ENCODE results near the gene DIAPH2. TPM values are rescaled to one million over a fixed set of nuclear protein-coding genes. Genes with fewer than 3 reads are reported as not detected.

DIAPH2 gene
- total and polyA plus RNA-seq, 9 donors: 5.2 to 15.8 (median 8.9) TPM

DNA sequence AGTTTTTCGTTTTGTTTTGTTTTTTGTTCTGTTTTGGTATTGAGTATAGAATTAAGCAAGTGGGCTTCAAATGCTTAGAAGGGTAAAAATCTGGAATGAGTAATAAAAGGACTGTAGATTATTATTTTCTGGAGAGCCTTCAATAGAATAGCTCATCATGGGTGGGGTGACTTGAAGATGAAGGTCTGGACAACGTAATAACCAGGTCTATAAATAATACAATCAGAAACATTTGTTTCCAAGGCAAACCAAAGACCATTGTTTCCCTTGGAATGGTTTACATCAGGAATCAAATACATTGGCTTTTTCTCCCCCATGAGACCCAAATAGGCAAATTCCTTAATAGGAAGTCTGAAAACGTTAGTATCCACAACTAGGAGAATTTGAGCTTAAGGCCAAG lies 920.6 kb downstream of the DIAPH2 start:
- H3K27me3 ChIP-seq (ENCODE audit: control insufficient read depth, insufficient read depth, low read length): peaks cover 3% of the 10 kb centered on the region

GRCh38 chrX:97609357-97609756 lies 924.7 kb downstream of the DIAPH2 start:
- Histone ChIP-seq H3K4me1 (ENCODE audit: control insufficient read depth, insufficient read depth, low read length) (no peaks in the 10 kb centered on the region), H3K27me3 (ENCODE audit: control insufficient read depth, insufficient read depth, low read length) (peaks cover 2% of the 10 kb centered on the region), H3K36me3 (ENCODE audit: control insufficient read depth, insufficient read depth, low read length) (no peaks in the 10 kb centered on the region), H3K27ac (ENCODE audit: low read length) (no peak overlapping the region), H3K9me3 (replicated peaks; ENCODE audit: control insufficient read depth, low read depth, low read length) (no peaks in the 10 kb centered on the region), H3K4me3 (ENCODE audit: low read length) (no peak overlapping the region)
- no peak for DNase-seq
- WGBS (ENCODE audit: insufficient coverage): no CpG with 5 or more reads among the region's 1 CpG

More for the DNA sequence above, 920.6 kb downstream of the DIAPH2 start:
- 63% methylated on average over 1 of the region's 3 CpGs for whole genome bisulfite sequencing (ENCODE audit: insufficient coverage)
- no peaks in the 10 kb centered on the region for H3K4me1 ChIP-seq (ENCODE audit: control insufficient read depth, insufficient read depth, low read length)
- H3K27ac ChIP-seq (ENCODE audit: low read length): no peak overlapping the region
- H3K9me3 ChIP-seq (replicated peaks; ENCODE audit: control insufficient read depth, low read depth, low read length): no peaks in the 10 kb centered on the region
- H3K4me3 ChIP-seq (ENCODE audit: low read length): no peak overlapping the region
- DNase-seq: peak; percentile 33
- no peaks in the 10 kb centered on the region for H3K36me3 ChIP-seq (ENCODE audit: control insufficient read depth, insufficient read depth, low read length)

GRCh38 chrX:97609938-97610337 lies 925.3 kb downstream of the DIAPH2 start:
- Histone ChIP-seq H3K27ac (ENCODE audit: low read length) (no peak overlapping the region), H3K9me3 (replicated peaks; ENCODE audit: control insufficient read depth, low read depth, low read length) (no peaks in the 10 kb centered on the region), H3K27me3 (ENCODE audit: control insufficient read depth, insufficient read depth, low read length) (peaks cover 2% of the 10 kb centered on the region), H3K4me1 (ENCODE audit: control insufficient read depth, insufficient read depth, low read length) (no peaks in the 10 kb centered on the region), H3K36me3 (ENCODE audit: control insufficient read depth, insufficient read depth, low read length) (no peaks in the 10 kb centered on the region), H3K4me3 (ENCODE audit: low read length) (no peak overlapping the region)
- WGBS (ENCODE audit: insufficient coverage): no CpG with 5 or more reads among the region's 1 CpG
- no peak for DNase-seq

GRCh38 chrX:97616883-97617530 lies 932.4 kb downstream of the DIAPH2 start:
- H3K4me3 ChIP-seq (ENCODE audit: low read length): no peak overlapping the region
- no peaks in the 10 kb centered on the region for H3K9me3 ChIP-seq (replicated peaks; ENCODE audit: control insufficient read depth, low read depth, low read length)
- H3K27me3 ChIP-seq (ENCODE audit: control insufficient read depth, insufficient read depth, low read length): peaks cover 11% of the 10 kb centered on the region
- no peaks in the 10 kb centered on the region for H3K4me1 ChIP-seq (ENCODE audit: control insufficient read depth, insufficient read depth, low read length)
- H3K36me3 ChIP-seq (ENCODE audit: control insufficient read depth, insufficient read depth, low read length): no peaks in the 10 kb centered on the region
- 100% methylated on average over 1 of the region's 7 CpGs for WGBS (ENCODE audit: insufficient coverage)
- H3K27ac ChIP-seq (ENCODE audit: low read length): no peak overlapping the region
- DNase-seq: no peak

DNA sequence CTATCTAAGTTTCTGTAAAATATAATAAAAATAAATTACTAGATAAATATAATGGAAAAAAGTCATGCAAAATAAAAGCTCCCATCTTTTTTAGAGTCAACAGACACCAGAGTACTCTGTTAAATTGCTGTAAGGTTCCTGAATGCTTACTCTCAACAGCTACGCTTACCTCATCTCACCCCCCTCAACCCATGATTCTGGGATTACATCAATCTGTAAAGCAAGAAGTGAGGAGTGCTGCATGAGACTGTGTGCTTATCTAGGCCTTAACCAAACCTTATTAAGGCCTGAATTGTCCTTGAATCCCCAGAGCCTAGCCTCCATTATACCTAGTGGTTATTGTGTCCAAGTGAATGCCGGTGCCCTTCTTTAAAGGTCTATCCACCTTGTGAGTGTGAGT lies 934.9 kb downstream of the DIAPH2 start:
- H3K4me3 ChIP-seq (ENCODE audit: low read length): no peak overlapping the region
- H3K27me3 ChIP-seq (ENCODE audit: control insufficient read depth, insufficient read depth, low read length): peaks cover 10% of the 10 kb centered on the region
- no peak overlapping the region for H3K27ac ChIP-seq (ENCODE audit: low read length)
- H3K36me3 ChIP-seq (ENCODE audit: control insufficient read depth, insufficient read depth, low read length): no peaks in the 10 kb centered on the region
- WGBS (ENCODE audit: insufficient coverage): no CpG with 5 or more reads among the region's 2 CpGs
- no peaks in the 10 kb centered on the region for H3K9me3 ChIP-seq (replicated peaks; ENCODE audit: control insufficient read depth, low read depth, low read length)
- H3K4me1 ChIP-seq (ENCODE audit: control insufficient read depth, insufficient read depth, low read length): no peaks in the 10 kb centered on the region
- no peak for DNase-seq

- no peak overlapping the region for H3K27ac ChIP-seq (ENCODE audit: low read length)
- no peak overlapping the region for H3K4me3 ChIP-seq (ENCODE audit: low read length)
- peaks cover 8% of the 10 kb centered on the region for H3K27me3 ChIP-seq (ENCODE audit: control insufficient read depth, insufficient read depth, low read length)
- 100% methylated on average over 1 of the region's 3 CpGs for WGBS (ENCODE audit: insufficient coverage)
- DNase-seq: no peak
- no peaks in the 10 kb centered on the region for H3K36me3 ChIP-seq (ENCODE audit: control insufficient read depth, insufficient read depth, low read length)
- no peaks in the 10 kb centered on the region for H3K4me1 ChIP-seq (ENCODE audit: control insufficient read depth, insufficient read depth, low read length)
- H3K9me3 ChIP-seq (replicated peaks; ENCODE audit: control insufficient read depth, low read depth, low read length): no peaks in the 10 kb centered on the region
Observed at GRCh38 chrX:97622111-97622510, 937.5 kb downstream of the DIAPH2 start.

GRCh38 chrX:97628326-97628725 lies 943.7 kb downstream of the DIAPH2 start:
- no peaks in the 10 kb centered on the region for H3K36me3 ChIP-seq (ENCODE audit: control insufficient read depth, insufficient read depth, low read length)
- no peak overlapping the region for H3K4me3 ChIP-seq (ENCODE audit: low read length)
- H3K27ac ChIP-seq (ENCODE audit: low read length): no peak overlapping the region
- DNase-seq: no peak
- H3K9me3 ChIP-seq (replicated peaks; ENCODE audit: control insufficient read depth, low read depth, low read length): no peaks in the 10 kb centered on the region
- WGBS (ENCODE audit: insufficient coverage): 80% methylated on average over 1 of the region's 2 CpGs
- peaks cover 4% of the 10 kb centered on the region for H3K27me3 ChIP-seq (ENCODE audit: control insufficient read depth, insufficient read depth, low read length)
- no peaks in the 10 kb centered on the region for H3K4me1 ChIP-seq (ENCODE audit: control insufficient read depth, insufficient read depth, low read length)

DNA sequence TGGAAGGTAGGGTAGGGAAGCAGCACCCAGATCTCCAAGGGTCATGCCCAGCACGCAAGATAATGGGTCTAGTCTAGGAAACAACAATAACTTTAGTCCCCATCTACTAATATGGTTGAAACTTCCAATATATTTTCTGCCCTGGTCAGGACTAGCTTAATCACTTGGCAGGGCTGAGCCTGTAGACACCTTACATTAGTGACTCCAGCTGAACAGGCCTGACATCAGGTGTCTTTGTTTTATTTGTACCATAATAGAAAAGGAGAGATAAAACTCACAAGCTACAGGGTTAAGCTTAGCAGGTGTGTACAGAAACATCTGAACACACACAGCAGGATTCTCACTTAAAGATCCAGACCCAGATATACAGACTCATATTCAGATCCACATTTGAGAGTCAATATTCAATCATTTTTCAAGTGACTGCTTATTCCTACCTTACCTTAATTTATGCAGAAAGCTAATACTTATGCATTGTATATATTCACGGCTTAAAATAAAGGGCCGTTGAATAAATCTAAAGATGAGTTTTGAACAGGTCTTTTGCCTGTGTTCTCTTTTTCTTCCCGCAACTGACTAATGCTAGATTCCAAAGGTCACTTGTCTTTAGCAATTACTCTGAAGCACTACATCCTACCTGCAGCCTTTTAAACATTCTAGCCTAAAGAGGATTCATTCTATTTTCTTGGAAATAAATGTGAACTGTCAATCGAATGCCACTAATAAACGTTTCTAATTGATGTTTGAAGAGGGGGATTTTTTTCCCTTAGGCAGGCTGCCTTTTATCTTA lies 944.4 kb downstream of the DIAPH2 start:
- Histone ChIP-seq H3K27me3 (ENCODE audit: control insufficient read depth, insufficient read depth, low read length) (peaks cover 4% of the 10 kb centered on the region), H3K4me1 (ENCODE audit: control insufficient read depth, insufficient read depth, low read length) (no peaks in the 10 kb centered on the region), H3K4me3 (ENCODE audit: low read length) (no peak overlapping the region), H3K9me3 (replicated peaks; ENCODE audit: control insufficient read depth, low read depth, low read length) (no peaks in the 10 kb centered on the region), H3K27ac (ENCODE audit: low read length) (no peak overlapping the region), H3K36me3 (ENCODE audit: control insufficient read depth, insufficient read depth, low read length) (no peaks in the 10 kb centered on the region)
- DNase-seq: no peak
- WGBS (ENCODE audit: insufficient coverage): no CpG with 5 or more reads among the region's 6 CpGs

- no peak overlapping the region for H3K27ac ChIP-seq (ENCODE audit: low read length)
- DNase-seq: no peak
- peaks cover 4% of the 10 kb centered on the region for H3K27me3 ChIP-seq (ENCODE audit: control insufficient read depth, insufficient read depth, low read length)
- no peaks in the 10 kb centered on the region for H3K4me1 ChIP-seq (ENCODE audit: control insufficient read depth, insufficient read depth, low read length)
- no peaks in the 10 kb centered on the region for H3K9me3 ChIP-seq (replicated peaks; ENCODE audit: control insufficient read depth, low read depth, low read length)
- no peaks in the 10 kb centered on the region for H3K36me3 ChIP-seq (ENCODE audit: control insufficient read depth, insufficient read depth, low read length)
- no peak overlapping the region for H3K4me3 ChIP-seq (ENCODE audit: low read length)
Observed at GRCh38 chrX:97629597-97629985, 944.9 kb downstream of the DIAPH2 start.

DNA sequence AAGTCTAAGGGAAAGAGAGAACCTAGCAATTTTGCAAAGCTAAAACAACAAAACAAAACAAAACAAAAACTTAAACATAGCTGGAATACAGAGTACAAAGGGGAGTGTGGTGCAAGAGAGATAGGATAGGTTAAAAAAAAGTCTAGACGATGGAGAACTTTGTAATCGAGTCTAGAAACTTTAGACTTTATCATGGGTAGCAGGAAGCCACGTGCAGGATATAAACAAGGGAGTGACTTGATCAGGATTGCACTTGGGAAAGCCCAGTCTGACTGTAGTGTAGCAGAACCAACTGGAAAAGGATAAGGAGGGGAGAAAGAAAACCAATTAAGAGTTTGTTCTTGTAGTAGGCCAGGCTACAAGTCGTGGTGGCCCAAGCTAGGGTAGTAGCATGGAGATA lies 949.2 kb downstream of the DIAPH2 start:
- H3K4me1 ChIP-seq (ENCODE audit: control insufficient read depth, insufficient read depth, low read length): no peaks in the 10 kb centered on the region
- H3K4me3 ChIP-seq (ENCODE audit: low read length): no peak overlapping the region
- H3K9me3 ChIP-seq (replicated peaks; ENCODE audit: control insufficient read depth, low read depth, low read length): no peaks in the 10 kb centered on the region
- H3K27ac ChIP-seq (ENCODE audit: low read length): no peak overlapping the region
- no peak for DNase-seq
- H3K27me3 ChIP-seq (ENCODE audit: control insufficient read depth, insufficient read depth, low read length): no peaks in the 10 kb centered on the region
- 68% methylated on average over 4 of the region's 4 CpGs for WGBS (ENCODE audit: insufficient coverage)
- H3K36me3 ChIP-seq (ENCODE audit: control insufficient read depth, insufficient read depth, low read length): no peaks in the 10 kb centered on the region
